H1 (cell line): ENCODE data around the gene CNFN.

Source experiments
- SIN3A ChIP-seq, 2 experiments: IDR thresholded peaks in 1 of 2; conservative IDR thresholded peaks in 1 of 2; 2 replicates each; pipeline ENCODE4 v1.6.1; 2011 to 2012; ENCODE audit warnings: low read length in 2 of 2, improper control_type of control experiment in 1 of 2, low read depth in 1 of 2, mild to moderate bottlenecking in 1 of 2
- TF ChIP-seq, protein P1 (sequence below), 3 experiments: IDR thresholded peaks; 1 replicate in 2 of 3; 2 replicates in 1 of 3; pipeline versions ENCODE4 v1.5.1 to v1.6.1; 2011; ENCODE audit warnings: low read length in 3 of 3, mild to moderate bottlenecking in 3 of 3, inconsistent platforms in 2 of 3, low read depth in 1 of 3, moderate library complexity in 1 of 3; ENCODE audit not compliant: insufficient read depth in 1 of 3; ENCODE audit errors: control extremely low read depth in 1 of 3

DNA sequence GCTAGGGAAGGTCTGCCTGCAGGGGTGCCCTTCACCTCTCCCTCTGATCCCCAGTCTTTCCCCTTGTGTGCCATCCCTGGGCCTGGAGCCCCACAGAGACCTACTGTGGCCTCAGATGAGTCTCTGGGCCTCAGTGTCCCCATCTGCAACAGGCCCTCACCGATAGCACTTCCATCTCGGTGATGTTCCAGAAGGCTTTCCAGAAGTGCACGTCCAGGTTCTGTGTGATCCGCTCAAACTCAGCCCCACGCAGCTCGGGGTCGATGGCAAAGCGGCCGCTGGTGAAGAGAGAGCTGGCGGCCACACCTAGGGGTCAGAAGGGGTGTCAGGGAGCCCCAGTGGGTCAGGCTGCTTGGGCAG lies 17.7 kb upstream of the CNFN start:
- no peak for TF ChIP-seq SIN3A (conservative IDR thresholded peaks at IDR 0.05 in 1 of 2, IDR thresholded peaks at IDR 0.05 in 1 of 2; ENCODE audit: low read depth in 1 of 2, low read length in 2 of 2)
- TF ChIP-seq, protein P1, sequence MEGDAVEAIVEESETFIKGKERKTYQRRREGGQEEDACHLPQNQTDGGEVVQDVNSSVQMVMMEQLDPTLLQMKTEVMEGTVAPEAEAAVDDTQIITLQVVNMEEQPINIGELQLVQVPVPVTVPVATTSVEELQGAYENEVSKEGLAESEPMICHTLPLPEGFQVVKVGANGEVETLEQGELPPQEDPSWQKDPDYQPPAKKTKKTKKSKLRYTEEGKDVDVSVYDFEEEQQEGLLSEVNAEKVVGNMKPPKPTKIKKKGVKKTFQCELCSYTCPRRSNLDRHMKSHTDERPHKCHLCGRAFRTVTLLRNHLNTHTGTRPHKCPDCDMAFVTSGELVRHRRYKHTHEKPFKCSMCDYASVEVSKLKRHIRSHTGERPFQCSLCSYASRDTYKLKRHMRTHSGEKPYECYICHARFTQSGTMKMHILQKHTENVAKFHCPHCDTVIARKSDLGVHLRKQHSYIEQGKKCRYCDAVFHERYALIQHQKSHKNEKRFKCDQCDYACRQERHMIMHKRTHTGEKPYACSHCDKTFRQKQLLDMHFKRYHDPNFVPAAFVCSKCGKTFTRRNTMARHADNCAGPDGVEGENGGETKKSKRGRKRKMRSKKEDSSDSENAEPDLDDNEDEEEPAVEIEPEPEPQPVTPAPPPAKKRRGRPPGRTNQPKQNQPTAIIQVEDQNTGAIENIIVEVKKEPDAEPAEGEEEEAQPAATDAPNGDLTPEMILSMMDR (IDR thresholded peaks at IDR 0.05; ENCODE audit: control extremely low read depth in 1 of 3, insufficient read depth in 1 of 3, low read depth in 1 of 3, low read length in 3 of 3) = no peak
